ENCODE measurements around the gene IQCB1. TPM values are rescaled to one million over a fixed set of nuclear protein-coding genes. Genes with fewer than 3 reads are reported as not detected.

Gene IQCB1
- total and polyA plus RNA-seq, 4 donors, result 2.8 to 14.0 (median 9.4) TPM

DNA sequence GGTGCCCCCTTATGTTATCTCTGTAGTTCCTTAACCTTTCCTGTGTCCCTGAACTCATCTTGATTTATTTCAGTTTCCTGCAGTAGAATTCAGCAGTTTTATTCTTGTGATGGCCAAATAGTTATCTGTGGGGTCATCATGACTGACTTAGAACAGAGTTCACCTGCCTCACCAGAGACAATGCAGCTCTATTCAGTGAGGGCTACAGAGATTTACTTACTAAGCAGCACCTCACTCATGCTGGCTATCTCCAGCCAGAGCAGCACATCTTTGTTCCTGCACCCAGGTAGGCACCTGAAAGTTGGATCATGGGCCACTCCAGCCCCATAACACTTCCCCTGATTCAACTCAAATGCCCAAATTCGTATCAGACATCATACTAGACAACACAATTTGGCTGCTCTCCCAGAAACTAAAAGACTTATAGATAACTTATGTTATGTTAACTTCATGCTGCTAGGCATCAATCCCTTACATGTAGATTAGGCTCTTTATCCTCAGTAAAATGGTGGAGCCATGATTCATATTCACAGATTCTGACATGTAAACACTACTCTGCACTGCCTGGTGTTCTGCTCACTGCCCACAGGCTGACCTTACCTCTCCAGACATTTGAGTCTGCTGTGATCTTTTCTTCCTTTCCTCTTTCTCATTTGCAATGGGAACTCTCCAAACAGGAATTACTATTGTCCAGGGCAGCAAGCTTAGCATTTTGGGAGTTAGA, 76.0 kb downstream of the IQCB1 start:
- no peaks in the 10 kb centered on the region for H3K4me1 ChIP-seq (ENCODE audit: control insufficient read depth in 4 of 4, insufficient read depth in 4 of 4, low read length in 3 of 4)
- H3K9me3 ChIP-seq (ENCODE audit: control insufficient read depth in 4 of 4, low read length in 3 of 4), result no peaks in the 10 kb centered on the region
- 55% methylated on average over 1 of the region's 1 CpG for WGBS
- no peaks in the 10 kb centered on the region for H3K27me3 ChIP-seq (ENCODE audit: control insufficient read depth in 4 of 4, insufficient read depth in 4 of 4, low read length in 3 of 4)
- H3K36me3 ChIP-seq (ENCODE audit: control insufficient read depth in 4 of 4, insufficient read depth in 3 of 4, low read depth in 1 of 4, low read length in 3 of 4), result no peaks in the 10 kb centered on the region
- no peak overlapping the region for H3K27ac ChIP-seq (ENCODE audit: low read depth in 1 of 2, low read length in 2 of 2)
- no peak overlapping the region for H3K9ac ChIP-seq (ENCODE audit: low read depth in 1 of 2, low read length in 2 of 2)
- DNase-seq (ENCODE audit: low spot score), result no peak
- no peak overlapping the region for H3K4me3 ChIP-seq (ENCODE audit: low read depth in 1 of 3, low read length in 3 of 3)
- no peak for TF ChIP-seq EGR1 (IDR thresholded peaks at IDR 0.05; ENCODE audit: low read depth in 2 of 2)
- no peak for TF ChIP-seq JUND (IDR thresholded peaks at IDR 0.05)
- no peak for TF ChIP-seq RXRA (IDR thresholded peaks at IDR 0.05)
- TF ChIP-seq REST (IDR thresholded peaks at IDR 0.05), result no peak
- TF ChIP-seq SP1 (IDR thresholded peaks at IDR 0.05), result no peak
- no peak for TF ChIP-seq HNF4A (conservative IDR thresholded peaks at IDR 0.05)
- TF ChIP-seq HNF4G (IDR thresholded peaks at IDR 0.05), result no peak
- no peak for TF ChIP-seq YY1 (IDR thresholded peaks at IDR 0.05)
- no peak for TF ChIP-seq MAX (IDR thresholded peaks at IDR 0.05)
- no peak for TF ChIP-seq FOXA1 (IDR thresholded peaks at IDR 0.05)
- TF ChIP-seq FOXA2 (IDR thresholded peaks at IDR 0.05), result no peak
- no peak for TF ChIP-seq CTCF (IDR thresholded peaks at IDR 0.05; ENCODE audit: low read depth, low read length, missing input control)
- no peak for TF ChIP-seq ZBTB33 (IDR thresholded peaks at IDR 0.05)

- H3K9me3 ChIP-seq (ENCODE audit: control insufficient read depth in 4 of 4, low read length in 3 of 4), result no peaks in the 10 kb centered on the region
- no peaks in the 10 kb centered on the region for H3K27me3 ChIP-seq (ENCODE audit: control insufficient read depth in 4 of 4, insufficient read depth in 4 of 4, low read length in 3 of 4)
- DNase-seq (ENCODE audit: low spot score), result no peak
- no peak for TF ChIP-seq CTCF (IDR thresholded peaks at IDR 0.05; ENCODE audit: low read depth, low read length, missing input control)
- peak overlapping the region in 1 of 2 donors; percentile 14 for H3K27ac ChIP-seq (ENCODE audit: low read depth in 1 of 2, low read length in 2 of 2)
- H3K9ac ChIP-seq (ENCODE audit: low read depth in 1 of 2, low read length in 2 of 2), result no peak overlapping the region
- H3K36me3 ChIP-seq (ENCODE audit: control insufficient read depth in 4 of 4, insufficient read depth in 3 of 4, low read depth in 1 of 4, low read length in 3 of 4), result no peaks in the 10 kb centered on the region
- H3K4me3 ChIP-seq (ENCODE audit: low read depth in 1 of 3, low read length in 3 of 3), result no peak overlapping the region
- H3K4me1 ChIP-seq (ENCODE audit: control insufficient read depth in 4 of 4, insufficient read depth in 4 of 4, low read length in 3 of 4), result no peaks in the 10 kb centered on the region
- 78% methylated on average over 15 of the region's 15 CpGs for WGBS
Measured at GRCh38 chr3:121757812-121758545, 76.9 kb downstream of the IQCB1 start.
